Ascending aorta (tissue), 2 donors: Measurements from ENCODE around the gene SPAG5. TPM values are rescaled to one million over a fixed set of nuclear protein-coding genes. Genes with fewer than 3 reads are reported as not detected.

Experiments
- DNase-seq, 2 donors: peaks; one replicate each; pipeline ENCODE4 v3.0.0-alpha.2; 2019; ENCODE audit warnings: low spot score in 2 of 2
- H3K27ac ChIP-seq, 2 donors: fragments of 200-600 bp; sonication (generic); one replicate each; pipeline ENCODE4 v1.5.1; 2016 to 2017; ENCODE audit warnings: mild to moderate bottlenecking in 1 of 2
- H3K27me3 ChIP-seq: fragments of 200-600 bp; sonication (generic); one replicate; pipeline ENCODE4 v1.5.1; 2017
- H3K36me3 ChIP-seq, 2 donors: fragments of 200-600 bp; sonication (generic); one replicate each; pipeline ENCODE4 v1.5.1; 2016
- H3K4me1 ChIP-seq, 2 donors: fragments of 200-600 bp; sonication (generic); one replicate each; pipeline ENCODE4 v1.5.1; 2016 to 2017; ENCODE audit warnings: mild to moderate bottlenecking in 1 of 2
- H3K4me3 ChIP-seq, 2 donors: fragments of 200-600 bp; sonication (generic); one replicate each; pipeline ENCODE4 v1.5.1; 2016 to 2017; ENCODE audit warnings: mild to moderate bottlenecking in 1 of 2
- H3K9me3 ChIP-seq, 2 donors: fragments of 200-600 bp; sonication (generic); one replicate each; pipeline ENCODE4 v1.5.1; 2016
- intact Hi-C: fragments of 100-400 bp; cut with DNase I; formaldehyde crosslinking; loops from one replicate; pipeline ENCODE4 v1.15.1; 2023
- total RNA-seq: library from RNA; depleted of rRNA; stranded (reverse); fragments of >200 nt; gene quantifications from one replicate; pipeline ENCODE4 v1.1.0, GENCODE V29; 2016
- TF ChIP-seq, protein P1 (sequence below), 3 experiments: fragments of 200-600 bp in 2 of 3; fragments of 450-650 bp in 1 of 3; sonication (generic) in 2 of 3; IDR thresholded peaks; one replicate each; pipeline ENCODE4 v1.5.1; 2016 to 2019; ENCODE audit warnings: antibody characterized with exemption in 3 of 3, mild to moderate bottlenecking in 1 of 3, moderate library complexity in 1 of 3

SPAG5 gene
- total RNA-seq, 1 donor from 2014 or later: 1.6 TPM

DNA sequence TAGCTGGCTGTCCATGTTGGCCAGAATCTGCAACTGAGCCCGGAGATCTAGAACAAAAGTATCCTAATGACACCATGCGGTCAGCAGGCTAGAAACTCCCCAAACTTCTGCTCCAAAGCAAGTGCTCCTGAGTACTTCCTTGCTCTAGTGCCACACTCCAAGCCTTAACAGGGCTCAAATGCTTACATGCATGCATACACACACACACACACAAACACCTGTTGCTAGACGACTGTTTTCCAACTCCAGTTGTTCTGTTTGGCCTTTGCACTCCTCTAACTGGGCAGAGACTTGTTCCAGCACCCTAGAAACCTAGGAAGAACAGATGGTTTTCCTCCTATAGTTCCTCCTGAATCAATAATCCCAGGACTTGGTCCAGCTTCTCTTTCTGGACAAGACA, 14.4 kb downstream of the SPAG5 start:
- Histone ChIP-seq H3K27ac (no peak overlapping the region), H3K27me3 (no peaks in the 10 kb centered on the region), H3K36me3 (peaks cover 0 to 3% of the 10 kb centered on the region in 2 donors), H3K4me3 (no peak overlapping the region), H3K4me1 (no peaks in the 10 kb centered on the region), H3K9me3 (no peaks in the 10 kb centered on the region)
- TF ChIP-seq, protein P1, sequence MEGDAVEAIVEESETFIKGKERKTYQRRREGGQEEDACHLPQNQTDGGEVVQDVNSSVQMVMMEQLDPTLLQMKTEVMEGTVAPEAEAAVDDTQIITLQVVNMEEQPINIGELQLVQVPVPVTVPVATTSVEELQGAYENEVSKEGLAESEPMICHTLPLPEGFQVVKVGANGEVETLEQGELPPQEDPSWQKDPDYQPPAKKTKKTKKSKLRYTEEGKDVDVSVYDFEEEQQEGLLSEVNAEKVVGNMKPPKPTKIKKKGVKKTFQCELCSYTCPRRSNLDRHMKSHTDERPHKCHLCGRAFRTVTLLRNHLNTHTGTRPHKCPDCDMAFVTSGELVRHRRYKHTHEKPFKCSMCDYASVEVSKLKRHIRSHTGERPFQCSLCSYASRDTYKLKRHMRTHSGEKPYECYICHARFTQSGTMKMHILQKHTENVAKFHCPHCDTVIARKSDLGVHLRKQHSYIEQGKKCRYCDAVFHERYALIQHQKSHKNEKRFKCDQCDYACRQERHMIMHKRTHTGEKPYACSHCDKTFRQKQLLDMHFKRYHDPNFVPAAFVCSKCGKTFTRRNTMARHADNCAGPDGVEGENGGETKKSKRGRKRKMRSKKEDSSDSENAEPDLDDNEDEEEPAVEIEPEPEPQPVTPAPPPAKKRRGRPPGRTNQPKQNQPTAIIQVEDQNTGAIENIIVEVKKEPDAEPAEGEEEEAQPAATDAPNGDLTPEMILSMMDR (IDR thresholded peaks at IDR 0.05): no peak
- no peak for DNase-seq
- intact Hi-C loops: no loop called here

DNA sequence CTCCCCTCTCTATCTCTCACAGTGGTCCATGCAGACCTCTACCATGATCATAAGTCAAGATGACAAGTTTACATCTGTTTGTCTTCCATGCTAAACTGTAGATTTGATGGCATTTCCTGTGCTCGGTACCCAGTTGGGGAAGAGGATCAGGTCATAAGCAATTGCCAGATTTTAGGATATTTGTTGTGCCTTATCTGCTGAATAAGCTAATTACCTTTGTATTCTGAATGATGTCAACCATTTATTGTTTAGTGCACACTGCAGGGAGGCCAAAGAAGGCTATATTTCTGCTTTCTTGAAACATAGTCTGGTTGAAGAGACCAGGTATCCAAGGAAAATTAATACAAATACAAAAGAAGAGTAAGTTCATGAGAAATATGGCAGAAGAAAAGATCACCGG, 16.3 kb downstream of the SPAG5 start:
- DNase-seq: no peak
- no peaks in the 10 kb centered on the region for H3K9me3 ChIP-seq
- peaks cover 0 to 3% of the 10 kb centered on the region in 2 donors for H3K36me3 ChIP-seq
- intact Hi-C loops: no loop called here
- no peak overlapping the region for H3K27ac ChIP-seq
- no peak overlapping the region for H3K4me3 ChIP-seq
- H3K4me1 ChIP-seq: no peaks in the 10 kb centered on the region
- H3K27me3 ChIP-seq: no peaks in the 10 kb centered on the region
- TF ChIP-seq, protein P1 (IDR thresholded peaks at IDR 0.05): no peak

DNA sequence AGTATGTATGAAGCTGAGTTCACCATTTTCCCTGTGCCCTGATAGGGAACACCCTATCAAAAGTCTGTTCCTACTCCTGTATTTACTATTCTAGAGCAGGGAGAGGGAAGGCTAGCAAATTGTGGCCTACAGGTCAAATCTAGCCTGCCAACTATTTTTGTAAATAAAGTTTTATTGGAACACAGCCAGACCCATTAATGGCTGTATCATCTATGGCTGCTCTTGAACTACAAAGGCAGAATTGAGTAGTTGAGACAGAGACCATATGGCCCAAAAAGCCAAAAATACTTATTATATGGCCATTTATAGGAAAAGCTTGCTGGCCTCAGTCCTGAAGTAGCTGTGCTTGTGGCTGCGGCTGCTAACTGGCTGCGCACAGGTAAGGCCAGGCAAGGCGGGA, 17.9 kb downstream of the SPAG5 start:
- Histone ChIP-seq H3K27ac (no peak overlapping the region), H3K4me1 (peaks cover 0 to 4% of the 10 kb centered on the region in 2 donors), H3K9me3 (no peaks in the 10 kb centered on the region), H3K27me3 (no peaks in the 10 kb centered on the region), H3K36me3 (peaks cover 0 to 3% of the 10 kb centered on the region in 2 donors), H3K4me3 (no peak overlapping the region)
- TF ChIP-seq, protein P1 (IDR thresholded peaks at IDR 0.05): no peak
- no peak for DNase-seq
- intact Hi-C loops: no loop called here

DNA sequence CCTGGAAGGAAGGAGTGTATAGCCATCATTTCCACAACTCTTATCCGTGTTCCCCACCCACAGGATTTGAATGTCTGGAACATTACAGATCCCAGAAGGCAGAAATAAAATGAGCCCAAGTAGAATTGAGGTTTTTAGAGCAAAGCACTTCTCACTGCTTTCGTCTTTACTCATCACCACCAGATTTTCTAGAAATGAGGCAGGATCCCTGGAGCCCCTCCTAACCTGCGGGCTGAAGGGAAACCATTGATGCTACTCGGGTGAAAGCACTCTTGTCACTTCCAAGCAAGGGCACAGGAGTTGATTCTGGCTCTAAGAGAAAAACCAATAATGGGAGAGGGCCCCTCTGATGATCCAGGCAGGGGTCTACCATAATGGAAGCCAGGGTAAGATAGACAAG, 19.3 kb downstream of the SPAG5 start:
- H3K27me3 ChIP-seq: no peaks in the 10 kb centered on the region
- intact Hi-C loops: no loop called here

DNA sequence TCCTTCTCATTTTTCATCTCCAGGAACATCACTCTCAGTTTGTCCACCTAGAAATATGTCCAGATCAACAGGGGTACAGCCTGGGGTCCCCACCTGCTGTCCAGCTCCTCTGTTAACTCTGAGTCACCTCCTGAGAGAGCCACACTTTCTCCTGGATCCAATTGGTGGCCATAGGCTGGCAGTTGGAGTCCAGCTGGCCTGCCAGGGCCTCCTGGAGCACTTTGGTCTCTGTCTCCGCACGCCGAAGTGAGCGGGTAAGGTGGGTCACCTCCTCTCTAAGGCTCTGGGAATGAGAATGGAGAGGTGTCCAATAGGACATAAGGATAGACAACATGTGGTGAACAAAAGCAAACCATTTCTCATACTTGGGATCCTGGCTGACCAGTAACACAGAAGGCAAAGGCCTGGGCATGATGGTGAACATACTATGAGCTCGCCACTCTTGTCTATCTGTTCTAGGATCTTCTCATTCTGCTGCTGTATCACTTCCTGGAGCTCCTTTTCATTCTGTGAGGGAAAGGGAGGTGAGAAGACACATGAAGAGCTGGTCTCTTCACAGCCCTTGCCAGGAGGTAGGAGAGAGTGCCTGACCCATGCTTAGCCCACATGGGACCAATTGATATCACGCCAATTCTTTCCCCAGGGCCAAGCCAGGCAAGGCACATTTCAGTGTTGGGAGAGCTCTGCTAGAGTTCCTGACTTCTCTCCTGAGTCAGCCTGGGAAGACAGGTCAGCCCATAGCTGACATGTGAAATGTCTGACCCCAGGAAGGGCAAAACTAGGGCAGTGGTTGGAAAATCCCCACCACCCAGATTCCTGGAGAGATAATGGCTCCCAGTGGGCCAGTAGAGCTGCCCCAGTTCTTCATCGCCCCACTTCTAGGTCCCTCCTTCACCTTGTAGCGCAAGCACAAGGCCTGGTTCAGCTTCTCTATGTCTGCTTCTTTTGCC, 20.3 kb downstream of the SPAG5 start:
- H3K4me1 ChIP-seq: peaks cover 0 to 5% of the 10 kb centered on the region in 2 donors
- H3K27ac ChIP-seq: no peak overlapping the region
- intact Hi-C loops: no loop called here
- H3K9me3 ChIP-seq: no peaks in the 10 kb centered on the region
- TF ChIP-seq, protein P1 (IDR thresholded peaks at IDR 0.05): no peak
- no peaks in the 10 kb centered on the region for H3K36me3 ChIP-seq
- DNase-seq: no peak
- H3K4me3 ChIP-seq: no peak overlapping the region
- H3K27me3 ChIP-seq: no peaks in the 10 kb centered on the region

More for the DNA sequence above, 19.3 kb downstream of the SPAG5 start:
- Histone ChIP-seq H3K4me3 (no peak overlapping the region), H3K36me3 (no peaks in the 10 kb centered on the region), H3K4me1 (peaks cover 0 to 5% of the 10 kb centered on the region in 2 donors), H3K9me3 (no peaks in the 10 kb centered on the region), H3K27ac (no peak overlapping the region)
- no peak for DNase-seq
- TF ChIP-seq, protein P1 (IDR thresholded peaks at IDR 0.05): no peak
